DND-41 (cell line): ENCODE measurements around the gene GTF2A1.

Experiments
- ATAC-seq: fragments of 200-7000 bp; cut with Tn5 transposase; 3 replicates; pipeline ENCODE4 v1.9.1; 2021; ENCODE audit warnings: low read depth; ENCODE audit not compliant: insufficient read depth
- DNase-seq: peaks from one replicate; pipeline ENCODE4 v3.0.0-alpha.2; 2020
- H2AFZ ChIP-seq: 2 replicates; pipeline ENCODE4 v1.6.0; 2012; ENCODE audit warnings: low read depth, low read length
- H3K27ac ChIP-seq: 2 replicates; pipeline ENCODE4 v1.5.1; 2012; ENCODE audit warnings: low read length, inconsistent platforms
- H3K27me3 ChIP-seq: fragments of 200-600 bp; sonication (generic); 2 replicates; pipeline ENCODE4 v1.6.0; 2012; ENCODE audit warnings: low read length, mild to moderate bottlenecking, inconsistent platforms; ENCODE audit not compliant: insufficient read depth, poor library complexity
- H3K36me3 ChIP-seq: 2 replicates; pipeline ENCODE4 v1.5.1; 2012; ENCODE audit warnings: low read length, inconsistent platforms; ENCODE audit not compliant: insufficient read depth
- H3K4me1 ChIP-seq: 2 replicates; pipeline ENCODE4 v1.5.1; 2012; ENCODE audit warnings: mild to moderate bottlenecking, low read length; ENCODE audit not compliant: insufficient read depth
- H3K4me2 ChIP-seq: 2 replicates; pipeline ENCODE4 v1.6.0; 2012; ENCODE audit warnings: mild to moderate bottlenecking, moderate library complexity, low read length, inconsistent platforms; ENCODE audit not compliant: insufficient read depth
- H3K4me3 ChIP-seq, 2 experiments: fragments of 200-600 bp in 1 of 2; shearing (Covaris generic) in 1 of 2; 2 replicates each; pipeline ENCODE4 v1.5.1; 2012 to 2016; ENCODE audit warnings: inconsistent platforms in 2 of 2, low read length in 2 of 2, mild to moderate bottlenecking in 2 of 2, low read depth in 1 of 2, moderate library complexity in 1 of 2
- H3K79me2 ChIP-seq: 2 replicates; pipeline ENCODE4 v1.6.0; 2012; ENCODE audit warnings: low read length, inconsistent platforms; ENCODE audit not compliant: insufficient read depth
- H3K9ac ChIP-seq: 2 replicates; pipeline ENCODE4 v1.6.0; 2012; ENCODE audit warnings: low read depth, mild to moderate bottlenecking, inconsistent platforms, low read length, moderate library complexity
- H3K9me3 ChIP-seq: 2 replicates; pipeline ENCODE4 v1.5.1; 2012; ENCODE audit warnings: low read length, moderate library complexity, mild to moderate bottlenecking, inconsistent platforms; ENCODE audit not compliant: insufficient read depth, severe bottlenecking
- H4K20me1 ChIP-seq: 2 replicates; pipeline ENCODE4 v1.6.0; 2012; ENCODE audit warnings: low read length; ENCODE audit not compliant: insufficient read depth
- CTCF ChIP-seq: IDR thresholded peaks from 2 replicates; pipeline ENCODE4 v1.5.1; 2012; ENCODE audit warnings: borderline replicate concordance, low read length, moderate library complexity, mild to moderate bottlenecking; ENCODE audit not compliant: poor library complexity, severe bottlenecking; ENCODE audit errors: extremely low read depth
- EZH2 ChIP-seq: IDR thresholded peaks from 3 replicates; pipeline ENCODE4 v1.6.1; 2012; ENCODE audit warnings: borderline replicate concordance, low read depth, mild to moderate bottlenecking, moderate library complexity, low read length, inconsistent platforms; ENCODE audit not compliant: severe bottlenecking

GTF2A1 gene

GRCh38 chr14:81220830-81221578, at the start of gene GTF2A1:
Gene GTF2A1 (minus strand): TSS chr14:81220959. CDS start chr14:81220518, 441 bp downstream.
- Histone ChIP-seq H3K79me2 (peaks cover 44% of the 10 kb centered on the region), H3K4me3 (peak within 1 kb of the TSS; percentile 85 to 95), H3K9ac (peak within 1 kb of the TSS; percentile 97), H3K27me3 (no peaks in the 10 kb centered on the region), H3K9me3 (no peaks in the 10 kb centered on the region), H3K4me2 (peak within 1 kb of the TSS; percentile 70), H2AFZ (peak within 1 kb of the TSS; percentile 48), H4K20me1 (peaks cover 4% of the 10 kb centered on the region; the same call in 1 of the 2 replicates), H3K4me1 (peaks cover 46% of the 10 kb centered on the region), H3K36me3 (peaks cover 10% of the 10 kb centered on the region), H3K27ac (peak within 1 kb of the TSS; percentile 99)
- TF ChIP-seq EZH2 (no peak), CTCF (no peak)
- DNase-seq = peak; percentile 96
- ATAC-seq = peak; percentile 76

GRCh38 chr14:81269979-81270375, 49.2 kb upstream of the GTF2A1 start:
- Histone ChIP-seq H3K4me1 (peaks cover 46% of the 10 kb centered on the region), H2AFZ (no peak overlapping the region), H3K9me3 (no peaks in the 10 kb centered on the region), H3K4me3 (no peak overlapping the region), H3K27me3 (no peaks in the 10 kb centered on the region), H3K27ac (no peak overlapping the region), H3K79me2 (no peaks in the 10 kb centered on the region), H3K36me3 (no peaks in the 10 kb centered on the region), H3K9ac (no peak overlapping the region), H4K20me1 (no peaks in the 10 kb centered on the region), H3K4me2 (no peak overlapping the region)
- ATAC-seq = no peak
- TF ChIP-seq CTCF = no peak
- no peak for DNase-seq

GRCh38 chr14:81269100-81269978, 48.6 kb upstream of the GTF2A1 start:
- peak; percentile 39 for DNase-seq
- Histone ChIP-seq H3K9me3 (no peaks in the 10 kb centered on the region), H3K27ac (peak overlapping the region; percentile 81), H3K4me2 (peak overlapping the region; percentile 25; the same call in 1 of the 2 replicates), H2AFZ (peak overlapping the region; percentile 54), H3K4me3 (no peak overlapping the region), H3K36me3 (no peaks in the 10 kb centered on the region), H3K4me1 (peaks cover 46% of the 10 kb centered on the region), H4K20me1 (no peaks in the 10 kb centered on the region), H3K27me3 (no peaks in the 10 kb centered on the region), H3K9ac (peak overlapping the region; percentile 37; the same call in 1 of the 2 replicates), H3K79me2 (no peaks in the 10 kb centered on the region)
- no peak for TF ChIP-seq EZH2
- TF ChIP-seq CTCF = peak; percentile 86
- peak; percentile 41 for ATAC-seq
